NT2/D1 (cell line): ENCODE measurements around the gene SLC6A11.

ENCODE experiments used
- YY1 ChIP-seq: IDR thresholded peaks from 2 replicates; pipeline ENCODE4 v1.6.1; 2011; ENCODE audit not compliant: insufficient read length, insufficient read depth
- ZNF274 ChIP-seq: IDR thresholded peaks from 2 replicates; pipeline ENCODE4 v1.6.1; 2011; ENCODE audit warnings: mild to moderate bottlenecking, low read depth, low read length

DNA sequence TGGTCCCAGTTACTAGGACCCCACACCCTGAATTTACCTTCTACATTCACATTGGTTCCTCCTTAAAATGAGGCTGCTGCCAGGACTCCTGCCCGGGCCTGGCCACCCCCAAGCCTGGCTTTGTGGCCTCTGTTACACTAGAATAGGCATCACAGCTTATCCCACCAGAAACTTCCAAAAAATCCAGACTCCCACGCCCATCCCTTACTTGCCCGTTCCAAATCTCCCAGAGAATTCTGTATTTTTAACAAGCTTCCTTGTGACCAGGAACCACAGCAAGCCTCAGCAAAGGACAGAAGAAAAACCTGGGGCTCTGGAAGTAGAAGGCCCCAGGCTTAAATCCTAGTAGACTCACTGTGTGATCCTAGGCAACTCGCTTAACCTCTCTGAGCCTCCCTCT, 140.5 kb downstream of the SLC6A11 start:
- TF ChIP-seq YY1 (no peak), ZNF274 (no peak)
